GM23338 (cell line): ENCODE measurements around the gene RASGRF2. TPM values are rescaled to one million over a fixed set of nuclear protein-coding genes. Genes with fewer than 3 reads are reported as not detected.

Source experiments
- ATAC-seq: fragments of 200-7000 bp; cut with Tn5 transposase; 3 replicates; pipeline ENCODE4 v1.9.1; 2020
- DNase-seq: peaks from one replicate; pipeline ENCODE4 v3.0.0-alpha.2; 2015; ENCODE audit warnings: low spot score
- H2AFZ ChIP-seq: fragments of 200-600 bp; sonication (generic); 2 replicates; pipeline ENCODE4 v1.8.0; 2016; ENCODE audit warnings: antibody characterized with exemption, mild to moderate bottlenecking, moderate library complexity
- H3F3A ChIP-seq: fragments of 200-600 bp; sonication (generic); replicated peaks from 2 replicates; pipeline ENCODE4 v1.8.0; 2017; ENCODE audit warnings: antibody characterized with exemption, mixed run types, low read depth
- H3K27ac ChIP-seq: fragments of 200-600 bp; sonication (generic); 2 replicates; pipeline ENCODE4 v1.6.1; 2016; ENCODE audit warnings: low read depth
- H3K27me3 ChIP-seq: fragments of 200-600 bp; sonication (generic); 2 replicates; pipeline ENCODE4 v1.8.0; 2016; ENCODE audit warnings: mild to moderate bottlenecking, mixed run types, moderate library complexity; ENCODE audit not compliant: insufficient read depth
- H3K36me3 ChIP-seq: fragments of 200-600 bp; sonication (generic); 2 replicates; pipeline ENCODE4 v1.8.0; 2016; ENCODE audit warnings: mild to moderate bottlenecking; ENCODE audit not compliant: insufficient read depth
- H3K4me1 ChIP-seq: fragments of 200-600 bp; sonication (generic); 2 replicates; pipeline ENCODE4 v1.8.0; 2016; ENCODE audit warnings: mild to moderate bottlenecking, moderate library complexity; ENCODE audit not compliant: insufficient read depth
- H3K4me2 ChIP-seq: fragments of 200-600 bp; sonication (generic); 2 replicates; pipeline ENCODE4 v1.7.1; 2017; ENCODE audit warnings: mixed run types
- H3K4me3 ChIP-seq: fragments of 200-600 bp; sonication (generic); 2 replicates; pipeline ENCODE4 v1.6.1; 2016; ENCODE audit warnings: mixed run types
- H3K79me2 ChIP-seq: fragments of 200-600 bp; sonication (generic); replicated peaks from 2 replicates; pipeline ENCODE4 v1.8.0; 2017; ENCODE audit warnings: mild to moderate bottlenecking; ENCODE audit not compliant: insufficient read depth
- H3K9me2 ChIP-seq: fragments of 200-600 bp; sonication (generic); 2 replicates; pipeline ENCODE4 v1.8.0; 2017; ENCODE audit not compliant: insufficient read depth
- H4K20me1 ChIP-seq: fragments of 200-600 bp; sonication (generic); replicated peaks from 2 replicates; pipeline ENCODE4 v1.8.0; 2017; ENCODE audit warnings: mild to moderate bottlenecking; ENCODE audit not compliant: insufficient read depth
- H3K27ac Mint-ChIP-seq: 2 replicates; pipeline ENCODE4 v1.8.0; 2020; ENCODE audit warnings: inconsistent platforms, mild to moderate bottlenecking, moderate library complexity, mixed read lengths
- H3K27me3 Mint-ChIP-seq: 3 replicates; pipeline ENCODE4 v1.8.0; 2022; ENCODE audit warnings: low read depth, mild to moderate bottlenecking, moderate library complexity, mixed read lengths, inconsistent platforms; ENCODE audit not compliant: insufficient read depth, poor library complexity
- H3K36me3 Mint-ChIP-seq: 3 replicates; pipeline ENCODE4 v1.8.0; 2021; ENCODE audit warnings: low read depth, mild to moderate bottlenecking, inconsistent platforms, moderate library complexity, mixed read lengths
- H3K4me1 Mint-ChIP-seq: 3 replicates; pipeline ENCODE4 v1.8.0; 2020; ENCODE audit warnings: mild to moderate bottlenecking, inconsistent platforms, mixed read lengths
- H3K4me3 Mint-ChIP-seq: 3 replicates; pipeline ENCODE4 v1.8.0; 2021; ENCODE audit warnings: moderate library complexity, mild to moderate bottlenecking, inconsistent platforms, mixed read lengths
- H3K9me3 Mint-ChIP-seq: 3 replicates; pipeline ENCODE4 v1.8.0; 2020; ENCODE audit warnings: moderate library complexity, mild to moderate bottlenecking, inconsistent platforms, mixed read lengths
- CREB1 ChIP-seq: fragments of 250-450 bp; sonication (Bioruptor Pico); IDR thresholded peaks from 2 replicates; pipeline ENCODE4 v1.5.0; 2020; ENCODE audit warnings: low read depth, mild to moderate bottlenecking, moderate library complexity
- EZH2 ChIP-seq: fragments of 200-600 bp; sonication (generic); IDR thresholded peaks from one replicate; pipeline ENCODE4 v1.8.0; 2017; ENCODE audit warnings: antibody characterized with exemption, mild to moderate bottlenecking, low read depth; ENCODE audit not compliant: unreplicated experiment
- EZH2phosphoT487 ChIP-seq: fragments of 200-600 bp; sonication (generic); IDR thresholded peaks from one replicate; pipeline ENCODE4 v1.8.1; 2018; ENCODE audit warnings: antibody characterized with exemption; ENCODE audit not compliant: unreplicated experiment
- JUNB ChIP-seq: IDR thresholded peaks from one replicate; pipeline ENCODE4 v1.6.1; 2016; ENCODE audit warnings: antibody characterized with exemption; ENCODE audit not compliant: unreplicated experiment
- NANOG ChIP-seq: IDR thresholded peaks from 2 replicates; pipeline ENCODE4 v1.6.1; 2016; ENCODE audit warnings: antibody characterized with exemption, borderline replicate concordance
- POLR2AphosphoS5 ChIP-seq: IDR thresholded peaks from 2 replicates; pipeline ENCODE4 v1.6.1; 2016; ENCODE audit warnings: antibody characterized with exemption, low read depth
- STAT1 ChIP-seq: IDR thresholded peaks from one replicate; pipeline ENCODE4 v1.6.1; 2016; ENCODE audit warnings: antibody characterized with exemption; ENCODE audit not compliant: unreplicated experiment
- ZNF114 ChIP-seq: fragments of 250-450 bp; sonication (Bioruptor Pico); IDR thresholded peaks from 2 replicates; pipeline ENCODE4 v1.5.0; 2020; ENCODE audit warnings: mild to moderate bottlenecking, moderate library complexity
- ZNF331 ChIP-seq: fragments of 250-450 bp; sonication (Bioruptor Pico); IDR thresholded peaks from 2 replicates; pipeline ENCODE4 v1.5.0; 2020; ENCODE audit warnings: low read depth, mild to moderate bottlenecking, moderate library complexity
- polyA plus RNA-seq: library from polyadenylated mRNA; unstranded; fragments of >200 nt; fragmentation: Nextera tagmentation; extraction: Ambion mirVana; gene quantifications from 2 replicates; pipeline ENCODE4 v1.2.1, GENCODE V29; 2016
- total RNA-seq: library from RNA; depleted of rRNA; stranded (reverse); fragments of >200 nt; shearing (Covaris generic); gene quantifications from 2 replicates; pipeline ENCODE4 v1.2.3, GENCODE V29; 2014
- TF ChIP-seq, protein P1 (sequence below), 2 experiments: fragments of 200-600 bp in 1 of 2; sonication (generic) in 1 of 2; conservative IDR thresholded peaks; 2 replicates each; pipeline versions ENCODE4 v1.5.1 to v1.6.1; 2016 to 2017; ENCODE audit warnings: antibody characterized with exemption in 2 of 2, low read depth in 2 of 2, mild to moderate bottlenecking in 2 of 2, moderate library complexity in 1 of 2
- TF ChIP-seq, protein P2 (sequence below): fragments of 250-450 bp; sonication (Bioruptor Pico); IDR thresholded peaks from 2 replicates; pipeline ENCODE4 v1.5.0; 2020; ENCODE audit warnings: mild to moderate bottlenecking, moderate library complexity
- TF ChIP-seq, protein P3 (sequence below): IDR thresholded peaks from 2 replicates; pipeline ENCODE4 v1.6.1; 2016; ENCODE audit warnings: antibody characterized with exemption
- TF ChIP-seq, protein P4 (sequence below): IDR thresholded peaks from one replicate; pipeline ENCODE4 v1.6.1; 2018; ENCODE audit warnings: antibody characterized with exemption; ENCODE audit not compliant: unreplicated experiment

The RASGRF2 gene
- total and polyA plus RNA-seq, 2 experiments from 2014 or later, result 5.0 to 19.2 TPM

DNA sequence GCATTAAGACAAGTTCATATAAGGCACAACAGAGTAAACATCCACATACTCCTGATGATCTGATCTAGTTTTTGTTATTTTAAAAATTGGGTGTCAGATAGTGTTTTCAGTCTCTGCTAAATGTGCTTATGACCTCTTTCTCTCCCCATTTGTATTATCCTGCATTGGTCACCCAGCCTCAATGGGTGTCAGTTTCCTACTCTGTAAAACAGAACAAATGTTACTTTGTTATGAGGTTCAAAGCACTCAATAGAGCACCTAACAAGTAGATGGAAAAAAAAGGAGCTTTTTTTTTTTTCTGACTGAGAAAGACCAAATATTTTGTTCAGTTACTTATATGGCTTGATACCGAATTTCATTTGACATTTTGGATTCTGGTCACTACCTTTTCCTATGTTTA, 33.6 kb upstream of the RASGRF2 start:
- no peak overlapping the region for H3K27ac Mint-ChIP-seq
- Histone ChIP-seq H3K9me2 (no peaks in the 10 kb centered on the region), H3K79me2 (no peaks in the 10 kb centered on the region), H3K27me3 (no peaks in the 10 kb centered on the region), H3K4me2 (no peak overlapping the region), H3F3A (no peaks in the 10 kb centered on the region), H3K27ac (no peak overlapping the region), H4K20me1 (no peaks in the 10 kb centered on the region), H3K4me3 (no peak overlapping the region), H3K4me1 (0 out of 2 replicates have a peak, but pooled peaks cover 6% of the 10 kb centered on the region), H3K36me3 (no peaks in the 10 kb centered on the region), H2AFZ (no peak overlapping the region)
- ATAC-seq, result no peak
- H3K9me3 Mint-ChIP-seq, result no peaks in the 10 kb centered on the region
- H3K36me3 Mint-ChIP-seq, result no peaks in the 10 kb centered on the region
- H3K4me3 Mint-ChIP-seq, result no peak overlapping the region
- no peak for DNase-seq
- TF ChIP-seq NANOG, result no peak
- no peak for TF ChIP-seq JUNB
- TF ChIP-seq ZNF331, result no peak
- TF ChIP-seq, protein P1, sequence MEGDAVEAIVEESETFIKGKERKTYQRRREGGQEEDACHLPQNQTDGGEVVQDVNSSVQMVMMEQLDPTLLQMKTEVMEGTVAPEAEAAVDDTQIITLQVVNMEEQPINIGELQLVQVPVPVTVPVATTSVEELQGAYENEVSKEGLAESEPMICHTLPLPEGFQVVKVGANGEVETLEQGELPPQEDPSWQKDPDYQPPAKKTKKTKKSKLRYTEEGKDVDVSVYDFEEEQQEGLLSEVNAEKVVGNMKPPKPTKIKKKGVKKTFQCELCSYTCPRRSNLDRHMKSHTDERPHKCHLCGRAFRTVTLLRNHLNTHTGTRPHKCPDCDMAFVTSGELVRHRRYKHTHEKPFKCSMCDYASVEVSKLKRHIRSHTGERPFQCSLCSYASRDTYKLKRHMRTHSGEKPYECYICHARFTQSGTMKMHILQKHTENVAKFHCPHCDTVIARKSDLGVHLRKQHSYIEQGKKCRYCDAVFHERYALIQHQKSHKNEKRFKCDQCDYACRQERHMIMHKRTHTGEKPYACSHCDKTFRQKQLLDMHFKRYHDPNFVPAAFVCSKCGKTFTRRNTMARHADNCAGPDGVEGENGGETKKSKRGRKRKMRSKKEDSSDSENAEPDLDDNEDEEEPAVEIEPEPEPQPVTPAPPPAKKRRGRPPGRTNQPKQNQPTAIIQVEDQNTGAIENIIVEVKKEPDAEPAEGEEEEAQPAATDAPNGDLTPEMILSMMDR (conservative IDR thresholded peaks at IDR 0.05; ENCODE audit: low read depth in 2 of 2), result no peak
- TF ChIP-seq, protein P2, sequence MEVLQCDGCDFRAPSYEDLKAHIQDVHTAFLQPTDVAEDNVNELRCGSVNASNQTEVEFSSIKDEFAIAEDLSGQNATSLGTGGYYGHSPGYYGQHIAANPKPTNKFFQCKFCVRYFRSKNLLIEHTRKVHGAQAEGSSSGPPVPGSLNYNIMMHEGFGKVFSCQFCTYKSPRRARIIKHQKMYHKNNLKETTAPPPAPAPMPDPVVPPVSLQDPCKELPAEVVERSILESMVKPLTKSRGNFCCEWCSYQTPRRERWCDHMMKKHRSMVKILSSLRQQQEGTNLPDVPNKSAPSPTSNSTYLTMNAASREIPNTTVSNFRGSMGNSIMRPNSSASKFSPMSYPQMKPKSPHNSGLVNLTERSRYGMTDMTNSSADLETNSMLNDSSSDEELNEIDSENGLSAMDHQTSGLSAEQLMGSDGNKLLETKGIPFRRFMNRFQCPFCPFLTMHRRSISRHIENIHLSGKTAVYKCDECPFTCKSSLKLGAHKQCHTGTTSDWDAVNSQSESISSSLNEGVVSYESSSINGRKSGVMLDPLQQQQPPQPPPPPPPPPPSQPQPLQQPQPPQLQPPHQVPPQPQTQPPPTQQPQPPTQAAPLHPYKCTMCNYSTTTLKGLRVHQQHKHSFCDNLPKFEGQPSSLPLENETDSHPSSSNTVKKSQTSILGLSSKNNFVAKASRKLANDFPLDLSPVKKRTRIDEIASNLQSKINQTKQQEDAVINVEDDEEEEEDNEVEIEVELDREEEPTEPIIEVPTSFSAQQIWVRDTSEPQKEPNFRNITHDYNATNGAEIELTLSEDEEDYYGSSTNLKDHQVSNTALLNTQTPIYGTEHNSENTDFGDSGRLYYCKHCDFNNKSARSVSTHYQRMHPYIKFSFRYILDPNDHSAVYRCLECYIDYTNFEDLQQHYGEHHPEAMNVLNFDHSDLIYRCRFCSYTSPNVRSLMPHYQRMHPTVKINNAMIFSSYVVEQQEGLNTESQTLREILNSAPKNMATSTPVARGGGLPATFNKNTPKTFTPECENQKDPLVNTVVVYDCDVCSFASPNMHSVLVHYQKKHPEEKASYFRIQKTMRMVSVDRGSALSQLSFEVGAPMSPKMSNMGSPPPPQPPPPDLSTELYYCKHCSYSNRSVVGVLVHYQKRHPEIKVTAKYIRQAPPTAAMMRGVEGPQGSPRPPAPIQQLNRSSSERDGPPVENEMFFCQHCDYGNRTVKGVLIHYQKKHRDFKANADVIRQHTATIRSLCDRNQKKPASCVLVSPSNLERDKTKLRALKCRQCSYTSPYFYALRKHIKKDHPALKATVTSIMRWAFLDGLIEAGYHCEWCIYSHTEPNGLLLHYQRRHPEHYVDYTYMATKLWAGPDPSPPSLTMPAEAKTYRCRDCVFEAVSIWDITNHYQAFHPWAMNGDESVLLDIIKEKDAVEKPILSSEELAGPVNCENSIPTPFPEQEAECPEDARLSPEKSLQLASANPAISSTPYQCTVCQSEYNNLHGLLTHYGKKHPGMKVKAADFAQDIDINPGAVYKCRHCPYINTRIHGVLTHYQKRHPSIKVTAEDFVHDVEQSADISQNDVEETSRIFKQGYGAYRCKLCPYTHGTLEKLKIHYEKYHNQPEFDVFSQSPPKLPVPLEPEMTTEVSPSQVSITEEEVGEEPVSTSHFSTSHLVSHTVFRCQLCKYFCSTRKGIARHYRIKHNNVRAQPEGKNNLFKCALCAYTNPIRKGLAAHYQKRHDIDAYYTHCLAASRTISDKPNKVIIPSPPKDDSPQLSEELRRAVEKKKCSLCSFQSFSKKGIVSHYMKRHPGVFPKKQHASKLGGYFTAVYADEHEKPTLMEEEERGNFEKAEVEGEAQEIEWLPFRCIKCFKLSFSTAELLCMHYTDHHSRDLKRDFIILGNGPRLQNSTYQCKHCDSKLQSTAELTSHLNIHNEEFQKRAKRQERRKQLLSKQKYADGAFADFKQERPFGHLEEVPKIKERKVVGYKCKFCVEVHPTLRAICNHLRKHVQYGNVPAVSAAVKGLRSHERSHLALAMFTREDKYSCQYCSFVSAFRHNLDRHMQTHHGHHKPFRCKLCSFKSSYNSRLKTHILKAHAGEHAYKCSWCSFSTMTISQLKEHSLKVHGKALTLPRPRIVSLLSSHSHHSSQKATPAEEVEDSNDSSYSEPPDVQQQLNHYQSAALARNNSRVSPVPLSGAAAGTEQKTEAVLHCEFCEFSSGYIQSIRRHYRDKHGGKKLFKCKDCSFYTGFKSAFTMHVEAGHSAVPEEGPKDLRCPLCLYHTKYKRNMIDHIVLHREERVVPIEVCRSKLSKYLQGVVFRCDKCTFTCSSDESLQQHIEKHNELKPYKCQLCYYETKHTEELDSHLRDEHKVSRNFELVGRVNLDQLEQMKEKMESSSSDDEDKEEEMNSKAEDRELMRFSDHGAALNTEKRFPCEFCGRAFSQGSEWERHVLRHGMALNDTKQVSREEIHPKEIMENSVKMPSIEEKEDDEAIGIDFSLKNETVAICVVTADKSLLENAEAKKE (CRISPR knock-in tag), result no peak
- no peak for TF ChIP-seq EZH2
- no peak for TF ChIP-seq EZH2phosphoT487
- TF ChIP-seq ZNF114, result no peak
- TF ChIP-seq CREB1 (CRISPR knock-in tag), result no peak
- TF ChIP-seq POLR2AphosphoS5, result no peak
- TF ChIP-seq STAT1, result no peak
- TF ChIP-seq, protein P3, sequence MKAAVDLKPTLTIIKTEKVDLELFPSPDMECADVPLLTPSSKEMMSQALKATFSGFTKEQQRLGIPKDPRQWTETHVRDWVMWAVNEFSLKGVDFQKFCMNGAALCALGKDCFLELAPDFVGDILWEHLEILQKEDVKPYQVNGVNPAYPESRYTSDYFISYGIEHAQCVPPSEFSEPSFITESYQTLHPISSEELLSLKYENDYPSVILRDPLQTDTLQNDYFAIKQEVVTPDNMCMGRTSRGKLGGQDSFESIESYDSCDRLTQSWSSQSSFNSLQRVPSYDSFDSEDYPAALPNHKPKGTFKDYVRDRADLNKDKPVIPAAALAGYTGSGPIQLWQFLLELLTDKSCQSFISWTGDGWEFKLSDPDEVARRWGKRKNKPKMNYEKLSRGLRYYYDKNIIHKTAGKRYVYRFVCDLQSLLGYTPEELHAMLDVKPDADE, result no peak
- TF ChIP-seq, protein P4, sequence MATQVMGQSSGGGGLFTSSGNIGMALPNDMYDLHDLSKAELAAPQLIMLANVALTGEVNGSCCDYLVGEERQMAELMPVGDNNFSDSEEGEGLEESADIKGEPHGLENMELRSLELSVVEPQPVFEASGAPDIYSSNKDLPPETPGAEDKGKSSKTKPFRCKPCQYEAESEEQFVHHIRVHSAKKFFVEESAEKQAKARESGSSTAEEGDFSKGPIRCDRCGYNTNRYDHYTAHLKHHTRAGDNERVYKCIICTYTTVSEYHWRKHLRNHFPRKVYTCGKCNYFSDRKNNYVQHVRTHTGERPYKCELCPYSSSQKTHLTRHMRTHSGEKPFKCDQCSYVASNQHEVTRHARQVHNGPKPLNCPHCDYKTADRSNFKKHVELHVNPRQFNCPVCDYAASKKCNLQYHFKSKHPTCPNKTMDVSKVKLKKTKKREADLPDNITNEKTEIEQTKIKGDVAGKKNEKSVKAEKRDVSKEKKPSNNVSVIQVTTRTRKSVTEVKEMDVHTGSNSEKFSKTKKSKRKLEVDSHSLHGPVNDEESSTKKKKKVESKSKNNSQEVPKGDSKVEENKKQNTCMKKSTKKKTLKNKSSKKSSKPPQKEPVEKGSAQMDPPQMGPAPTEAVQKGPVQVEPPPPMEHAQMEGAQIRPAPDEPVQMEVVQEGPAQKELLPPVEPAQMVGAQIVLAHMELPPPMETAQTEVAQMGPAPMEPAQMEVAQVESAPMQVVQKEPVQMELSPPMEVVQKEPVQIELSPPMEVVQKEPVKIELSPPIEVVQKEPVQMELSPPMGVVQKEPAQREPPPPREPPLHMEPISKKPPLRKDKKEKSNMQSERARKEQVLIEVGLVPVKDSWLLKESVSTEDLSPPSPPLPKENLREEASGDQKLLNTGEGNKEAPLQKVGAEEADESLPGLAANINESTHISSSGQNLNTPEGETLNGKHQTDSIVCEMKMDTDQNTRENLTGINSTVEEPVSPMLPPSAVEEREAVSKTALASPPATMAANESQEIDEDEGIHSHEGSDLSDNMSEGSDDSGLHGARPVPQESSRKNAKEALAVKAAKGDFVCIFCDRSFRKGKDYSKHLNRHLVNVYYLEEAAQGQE, result no peak
- H3K27me3 Mint-ChIP-seq, result peaks cover 1% of the 10 kb centered on the region
- 0 out of 3 replicates have a peak, but pooled peaks cover 3% of the 10 kb centered on the region for H3K4me1 Mint-ChIP-seq
